ENCODE data around the gene DAP3. TPM values are rescaled to one million over a fixed set of nuclear protein-coding genes. Genes with fewer than 3 reads are reported as not detected.
A peak's percentile ranks its signal among the peaks of the same experiment; 100 is the strongest.
"Not testable (repeated sequence)": the region's sequence is repeated elsewhere in the genome, so short reads cannot be mapped to it uniquely, and the experiment has no call there.

The DAP3 gene
- total RNA-seq, 1 experiment from 2014 or later = 136 TPM

DNA sequence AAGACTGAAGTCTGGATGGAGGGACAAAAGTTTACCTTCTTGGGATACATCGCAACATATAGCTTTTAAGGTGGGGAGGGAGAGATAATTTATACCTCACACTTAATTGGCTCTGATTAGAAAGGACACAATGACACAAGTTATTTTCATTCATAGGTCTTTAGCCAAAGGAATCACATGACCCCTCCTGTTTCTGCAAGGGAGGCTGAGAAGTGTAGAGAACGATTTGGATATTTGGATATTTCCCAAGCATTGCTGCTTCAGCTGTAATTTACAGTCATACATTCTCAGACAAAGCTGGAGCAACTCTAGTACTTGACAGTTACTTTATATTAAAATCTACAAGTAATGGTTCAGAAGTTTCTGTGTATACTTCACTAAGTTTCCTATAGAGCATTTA is 24.2 kb downstream of the DAP3 start:
- TF ChIP-seq, protein P1, sequence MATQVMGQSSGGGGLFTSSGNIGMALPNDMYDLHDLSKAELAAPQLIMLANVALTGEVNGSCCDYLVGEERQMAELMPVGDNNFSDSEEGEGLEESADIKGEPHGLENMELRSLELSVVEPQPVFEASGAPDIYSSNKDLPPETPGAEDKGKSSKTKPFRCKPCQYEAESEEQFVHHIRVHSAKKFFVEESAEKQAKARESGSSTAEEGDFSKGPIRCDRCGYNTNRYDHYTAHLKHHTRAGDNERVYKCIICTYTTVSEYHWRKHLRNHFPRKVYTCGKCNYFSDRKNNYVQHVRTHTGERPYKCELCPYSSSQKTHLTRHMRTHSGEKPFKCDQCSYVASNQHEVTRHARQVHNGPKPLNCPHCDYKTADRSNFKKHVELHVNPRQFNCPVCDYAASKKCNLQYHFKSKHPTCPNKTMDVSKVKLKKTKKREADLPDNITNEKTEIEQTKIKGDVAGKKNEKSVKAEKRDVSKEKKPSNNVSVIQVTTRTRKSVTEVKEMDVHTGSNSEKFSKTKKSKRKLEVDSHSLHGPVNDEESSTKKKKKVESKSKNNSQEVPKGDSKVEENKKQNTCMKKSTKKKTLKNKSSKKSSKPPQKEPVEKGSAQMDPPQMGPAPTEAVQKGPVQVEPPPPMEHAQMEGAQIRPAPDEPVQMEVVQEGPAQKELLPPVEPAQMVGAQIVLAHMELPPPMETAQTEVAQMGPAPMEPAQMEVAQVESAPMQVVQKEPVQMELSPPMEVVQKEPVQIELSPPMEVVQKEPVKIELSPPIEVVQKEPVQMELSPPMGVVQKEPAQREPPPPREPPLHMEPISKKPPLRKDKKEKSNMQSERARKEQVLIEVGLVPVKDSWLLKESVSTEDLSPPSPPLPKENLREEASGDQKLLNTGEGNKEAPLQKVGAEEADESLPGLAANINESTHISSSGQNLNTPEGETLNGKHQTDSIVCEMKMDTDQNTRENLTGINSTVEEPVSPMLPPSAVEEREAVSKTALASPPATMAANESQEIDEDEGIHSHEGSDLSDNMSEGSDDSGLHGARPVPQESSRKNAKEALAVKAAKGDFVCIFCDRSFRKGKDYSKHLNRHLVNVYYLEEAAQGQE (IDR thresholded peaks at IDR 0.05; ENCODE audit: insufficient read depth in 1 of 2, low read depth in 2 of 2, low read length in 1 of 2) = no peak
- TF ChIP-seq, protein P2, sequence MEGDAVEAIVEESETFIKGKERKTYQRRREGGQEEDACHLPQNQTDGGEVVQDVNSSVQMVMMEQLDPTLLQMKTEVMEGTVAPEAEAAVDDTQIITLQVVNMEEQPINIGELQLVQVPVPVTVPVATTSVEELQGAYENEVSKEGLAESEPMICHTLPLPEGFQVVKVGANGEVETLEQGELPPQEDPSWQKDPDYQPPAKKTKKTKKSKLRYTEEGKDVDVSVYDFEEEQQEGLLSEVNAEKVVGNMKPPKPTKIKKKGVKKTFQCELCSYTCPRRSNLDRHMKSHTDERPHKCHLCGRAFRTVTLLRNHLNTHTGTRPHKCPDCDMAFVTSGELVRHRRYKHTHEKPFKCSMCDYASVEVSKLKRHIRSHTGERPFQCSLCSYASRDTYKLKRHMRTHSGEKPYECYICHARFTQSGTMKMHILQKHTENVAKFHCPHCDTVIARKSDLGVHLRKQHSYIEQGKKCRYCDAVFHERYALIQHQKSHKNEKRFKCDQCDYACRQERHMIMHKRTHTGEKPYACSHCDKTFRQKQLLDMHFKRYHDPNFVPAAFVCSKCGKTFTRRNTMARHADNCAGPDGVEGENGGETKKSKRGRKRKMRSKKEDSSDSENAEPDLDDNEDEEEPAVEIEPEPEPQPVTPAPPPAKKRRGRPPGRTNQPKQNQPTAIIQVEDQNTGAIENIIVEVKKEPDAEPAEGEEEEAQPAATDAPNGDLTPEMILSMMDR (IDR thresholded peaks at IDR 0.05) = no peak
- TF ChIP-seq SIN3A (IDR thresholded peaks at IDR 0.05; ENCODE audit: borderline replicate concordance, insufficient read depth, low read depth, low read length) (no peak), TCF7L2 (IDR thresholded peaks at IDR 0.05; ENCODE audit: low read depth, low read length) (no peak), POLR2AphosphoS5 (IDR thresholded peaks at IDR 0.05; ENCODE audit: low read depth, low read length) (no peak)
- intact Hi-C loops (cut with micrococcal nuclease; ENCODE audit: unreplicated experiment) = no loop called here
- ChIA-PET POLR2A (no interaction called here), CTCF (no interaction called here)
- in situ Hi-C loops (cut with HindIII; ENCODE audit: low pct_unique_long_range_greater_than_20kb, low sequenced_read_pairs) = no loop called here
- BruUV-seq (replicated peaks) = TSS peak; percentile 10
- H3K4me1 ChIP-seq (ENCODE audit: control insufficient read depth, insufficient read depth, low read length) = no peaks in the 10 kb centered on the region
- H3K4me3 ChIP-seq (ENCODE audit: low read depth in 2 of 2, low read length in 2 of 2) = no peak overlapping the region
- no peak overlapping the region for H3K27ac ChIP-seq (ENCODE audit: low read length)
- H3K9me3 ChIP-seq (ENCODE audit: control insufficient read depth, insufficient read depth, low read depth, low read length) = no peaks in the 10 kb centered on the region
- no peaks in the 10 kb centered on the region for H3K27me3 ChIP-seq (ENCODE audit: control insufficient read depth, insufficient read depth, low read length)
- DNase-seq (ENCODE audit: low read depth, low spot score) (no peak), ATAC-seq (no peak)
- H3K36me3 ChIP-seq (ENCODE audit: control insufficient read depth, insufficient read depth, low read length) = peaks cover 5% of the 10 kb centered on the region; the same call in 1 of the 2 replicates

DNA sequence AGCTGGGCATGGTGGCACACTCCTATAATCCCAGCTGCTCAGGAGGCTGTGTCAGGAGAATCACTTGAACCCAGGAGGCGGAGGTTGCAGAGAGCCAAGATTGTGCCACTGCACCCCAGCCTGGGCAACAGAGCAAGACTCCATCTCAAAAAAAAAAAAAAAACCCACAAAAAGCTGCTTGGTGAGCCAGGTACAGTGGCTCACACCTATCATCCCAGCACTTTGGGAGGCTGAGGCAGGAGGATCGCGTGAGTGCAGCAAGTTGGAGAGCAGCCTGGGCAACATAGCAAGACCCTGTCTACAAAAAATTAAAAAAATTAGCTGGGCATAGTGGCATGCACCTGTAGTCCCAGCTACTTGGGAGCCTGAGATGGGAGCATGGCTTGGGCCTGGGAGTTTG is 26.2 kb downstream of the DAP3 start:
- DNase-seq (ENCODE audit: low read depth, low spot score); CTCF ChIA-PET; H3K4me3 ChIP-seq (ENCODE audit: low read depth in 2 of 2, low read length in 2 of 2); in situ Hi-C loops (cut with HindIII; ENCODE audit: low pct_unique_long_range_greater_than_20kb, low sequenced_read_pairs); BruUV-seq (replicated peaks); intact Hi-C loops (cut with micrococcal nuclease; ENCODE audit: unreplicated experiment); ATAC-seq; H3K27ac ChIP-seq (ENCODE audit: low read length); H3K36me3 ChIP-seq (ENCODE audit: control insufficient read depth, insufficient read depth, low read length); H3K27me3 ChIP-seq (ENCODE audit: control insufficient read depth, insufficient read depth, low read length); H3K4me1 ChIP-seq (ENCODE audit: control insufficient read depth, insufficient read depth, low read length); H3K9me3 ChIP-seq (ENCODE audit: control insufficient read depth, insufficient read depth, low read depth, low read length): not testable (repeated sequence)
- POLR2A ChIA-PET = interaction anchor here (0.6 kb wide), 1 partner anchor 516 kb away, joined by 7 read pairs; no protein-coding TSS in a partner anchor

DNA sequence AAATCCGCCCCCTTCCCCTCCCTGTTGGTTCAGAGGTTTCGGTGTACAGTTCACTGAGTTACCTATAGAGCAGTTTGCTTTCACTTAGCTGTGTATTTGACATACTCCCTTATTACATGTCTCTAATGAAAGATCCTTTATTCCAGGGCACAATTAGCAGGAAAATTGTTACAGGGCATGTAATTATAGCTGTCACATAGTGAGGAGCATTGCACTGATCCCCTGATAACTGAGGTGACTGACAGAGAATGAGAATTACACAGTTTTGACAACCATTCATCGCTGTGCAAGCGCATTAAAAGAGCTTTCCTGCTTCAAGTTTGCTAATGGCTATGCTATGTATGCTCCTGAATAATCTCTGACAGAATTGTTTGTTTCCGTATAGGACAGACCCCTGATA is 26.9 kb downstream of the DAP3 start:
- H3K4me1 ChIP-seq (ENCODE audit: control insufficient read depth, insufficient read depth, low read length) = no peaks in the 10 kb centered on the region
- no peak for DNase-seq (ENCODE audit: low read depth, low spot score)
- CTCF ChIA-PET = no interaction called here
- no peak overlapping the region for H3K4me3 ChIP-seq (ENCODE audit: low read depth in 2 of 2, low read length in 2 of 2)
- BruUV-seq (replicated peaks) = no TSS peak
- no peaks in the 10 kb centered on the region for H3K9me3 ChIP-seq (ENCODE audit: control insufficient read depth, insufficient read depth, low read depth, low read length)
- TF ChIP-seq TCF7L2 (IDR thresholded peaks at IDR 0.05; ENCODE audit: low read depth, low read length) (no peak), SIN3A (IDR thresholded peaks at IDR 0.05; ENCODE audit: borderline replicate concordance, insufficient read depth, low read depth, low read length) (no peak), POLR2AphosphoS5 (IDR thresholded peaks at IDR 0.05; ENCODE audit: low read depth, low read length) (no peak)
- TF ChIP-seq, protein P1 (IDR thresholded peaks at IDR 0.05; ENCODE audit: insufficient read depth in 1 of 2, low read depth in 2 of 2, low read length in 1 of 2) = no peak
- TF ChIP-seq, protein P2 (IDR thresholded peaks at IDR 0.05) = no peak
- POLR2A ChIA-PET = interaction anchor here (0.6 kb wide), 1 partner anchor 34 kb away, joined by 3 read pairs; no protein-coding TSS in a partner anchor
- no peak overlapping the region for H3K27ac ChIP-seq (ENCODE audit: low read length)
- in situ Hi-C loops (cut with HindIII; ENCODE audit: low pct_unique_long_range_greater_than_20kb, low sequenced_read_pairs) = no loop called here
- ATAC-seq = no peak
- intact Hi-C loops (cut with micrococcal nuclease; ENCODE audit: unreplicated experiment) = no loop called here
- H3K27me3 ChIP-seq (ENCODE audit: control insufficient read depth, insufficient read depth, low read length) = no peaks in the 10 kb centered on the region
- H3K36me3 ChIP-seq (ENCODE audit: control insufficient read depth, insufficient read depth, low read length) = peaks cover 2% of the 10 kb centered on the region; the same call in 1 of the 2 replicates
